ENCODE measurements around the gene PANK2. TPM values are rescaled to one million over a fixed set of nuclear protein-coding genes. Genes with fewer than 3 reads are reported as not detected.

PANK2 gene
- total and polyA plus RNA-seq, 10 of the 15 experiments (the other 5 are each of a cell fraction or from before 2014, with no cell fraction given): 13.2 to 43.4 (median 33.3) TPM

DNA sequence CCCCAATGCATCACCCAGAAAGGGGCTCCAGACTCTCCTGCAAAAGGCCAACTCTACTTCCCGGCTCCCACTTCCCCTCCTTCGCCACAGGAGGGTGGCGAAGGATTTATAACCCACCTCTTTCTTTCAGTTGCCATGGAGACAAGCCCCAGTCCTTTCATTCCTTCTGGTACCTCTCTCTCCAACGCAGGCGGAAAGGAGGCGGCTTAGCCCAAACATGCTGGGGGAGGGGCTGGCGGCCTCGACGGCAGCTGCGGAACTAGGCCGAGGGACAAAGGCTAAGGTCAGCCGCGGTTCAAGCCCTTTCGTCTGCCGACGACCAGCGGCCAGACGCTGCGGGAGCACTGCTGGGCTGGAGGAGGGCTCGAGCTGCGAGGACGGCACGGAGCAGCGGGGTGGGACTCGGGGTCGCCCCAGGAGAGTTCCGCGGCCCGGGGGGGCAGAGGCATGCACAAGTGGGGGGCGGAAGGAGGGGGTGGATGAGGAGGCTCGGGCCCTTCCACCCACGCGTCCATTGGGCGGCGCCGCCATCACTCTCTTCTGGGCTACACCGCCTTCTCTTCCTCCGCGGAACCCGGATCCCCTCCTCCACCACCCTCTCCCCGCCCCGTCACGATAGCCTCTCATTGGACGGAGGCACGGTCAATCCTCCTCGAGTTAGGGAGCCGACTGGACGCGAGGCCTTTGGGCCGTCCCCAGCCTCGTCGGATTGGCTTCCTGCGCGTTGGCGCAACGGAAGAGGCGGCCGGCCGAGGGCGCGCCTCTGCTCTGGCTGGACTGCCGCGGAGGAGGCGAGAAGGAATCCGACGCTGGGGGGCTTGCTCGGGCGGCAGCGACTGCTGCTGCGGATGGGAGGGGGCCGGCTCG lies at the start of gene PANK2 (continued):
- TF ChIP-seq RELA (IDR thresholded peaks at IDR 0.05; ENCODE audit: borderline replicate concordance, partially characterized antibody): no peak
- 0 out of 2 replicates have a peak, but pooled peaks have one; percentile 66 for TF ChIP-seq POLR2AphosphoS2 (IDR thresholded peaks at IDR 0.05; ENCODE audit: low read depth, low read length)
- TF ChIP-seq, protein P1, sequence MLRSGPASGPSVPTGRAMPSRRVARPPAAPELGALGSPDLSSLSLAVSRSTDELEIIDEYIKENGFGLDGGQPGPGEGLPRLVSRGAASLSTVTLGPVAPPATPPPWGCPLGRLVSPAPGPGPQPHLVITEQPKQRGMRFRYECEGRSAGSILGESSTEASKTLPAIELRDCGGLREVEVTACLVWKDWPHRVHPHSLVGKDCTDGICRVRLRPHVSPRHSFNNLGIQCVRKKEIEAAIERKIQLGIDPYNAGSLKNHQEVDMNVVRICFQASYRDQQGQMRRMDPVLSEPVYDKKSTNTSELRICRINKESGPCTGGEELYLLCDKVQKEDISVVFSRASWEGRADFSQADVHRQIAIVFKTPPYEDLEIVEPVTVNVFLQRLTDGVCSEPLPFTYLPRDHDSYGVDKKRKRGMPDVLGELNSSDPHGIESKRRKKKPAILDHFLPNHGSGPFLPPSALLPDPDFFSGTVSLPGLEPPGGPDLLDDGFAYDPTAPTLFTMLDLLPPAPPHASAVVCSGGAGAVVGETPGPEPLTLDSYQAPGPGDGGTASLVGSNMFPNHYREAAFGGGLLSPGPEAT (IDR thresholded peaks at IDR 0.05; ENCODE audit: low read depth): peak; percentile 22; the same call in 1 of the 2 replicates
- TF ChIP-seq ETV6 (conservative IDR thresholded peaks at IDR 0.05 in 1 of 2, IDR thresholded peaks at IDR 0.05 in 1 of 2; ENCODE audit: borderline replicate concordance in 1 of 2, low read depth in 1 of 2): no peak
- TF ChIP-seq GABPA (IDR thresholded peaks at IDR 0.05; ENCODE audit: low read depth): peak; percentile 87
- TF ChIP-seq, protein P2, sequence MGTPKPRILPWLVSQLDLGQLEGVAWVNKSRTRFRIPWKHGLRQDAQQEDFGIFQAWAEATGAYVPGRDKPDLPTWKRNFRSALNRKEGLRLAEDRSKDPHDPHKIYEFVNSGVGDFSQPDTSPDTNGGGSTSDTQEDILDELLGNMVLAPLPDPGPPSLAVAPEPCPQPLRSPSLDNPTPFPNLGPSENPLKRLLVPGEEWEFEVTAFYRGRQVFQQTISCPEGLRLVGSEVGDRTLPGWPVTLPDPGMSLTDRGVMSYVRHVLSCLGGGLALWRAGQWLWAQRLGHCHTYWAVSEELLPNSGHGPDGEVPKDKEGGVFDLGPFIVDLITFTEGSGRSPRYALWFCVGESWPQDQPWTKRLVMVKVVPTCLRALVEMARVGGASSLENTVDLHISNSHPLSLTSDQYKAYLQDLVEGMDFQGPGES (IDR thresholded peaks at IDR 0.05): peak; percentile 96
- peak; percentile 64 for TF ChIP-seq SMAD5 (IDR thresholded peaks at IDR 0.05; ENCODE audit: low read depth)
- TF ChIP-seq, protein P3, sequence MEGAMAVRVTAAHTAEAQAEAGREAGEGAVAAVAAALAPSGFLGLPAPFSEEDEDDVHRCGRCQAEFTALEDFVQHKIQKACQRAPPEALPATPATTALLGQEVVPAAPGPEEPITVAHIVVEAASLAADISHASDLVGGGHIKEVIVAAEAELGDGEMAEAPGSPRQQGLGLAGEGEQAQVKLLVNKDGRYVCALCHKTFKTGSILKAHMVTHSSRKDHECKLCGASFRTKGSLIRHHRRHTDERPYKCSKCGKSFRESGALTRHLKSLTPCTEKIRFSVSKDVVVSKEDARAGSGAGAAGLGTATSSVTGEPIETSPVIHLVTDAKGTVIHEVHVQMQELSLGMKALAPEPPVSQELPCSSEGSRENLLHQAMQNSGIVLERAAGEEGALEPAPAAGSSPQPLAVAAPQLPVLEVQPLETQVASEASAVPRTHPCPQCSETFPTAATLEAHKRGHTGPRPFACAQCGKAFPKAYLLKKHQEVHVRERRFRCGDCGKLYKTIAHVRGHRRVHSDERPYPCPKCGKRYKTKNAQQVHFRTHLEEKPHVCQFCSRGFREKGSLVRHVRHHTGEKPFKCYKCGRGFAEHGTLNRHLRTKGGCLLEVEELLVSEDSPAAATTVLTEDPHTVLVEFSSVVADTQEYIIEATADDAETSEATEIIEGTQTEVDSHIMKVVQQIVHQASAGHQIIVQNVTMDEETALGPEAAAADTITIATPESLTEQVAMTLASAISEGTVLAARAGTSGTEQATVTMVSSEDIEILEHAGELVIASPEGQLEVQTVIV (IDR thresholded peaks at IDR 0.05; ENCODE audit: borderline replicate concordance, partially characterized antibody): peak; percentile 61
- TF ChIP-seq, protein P4, sequence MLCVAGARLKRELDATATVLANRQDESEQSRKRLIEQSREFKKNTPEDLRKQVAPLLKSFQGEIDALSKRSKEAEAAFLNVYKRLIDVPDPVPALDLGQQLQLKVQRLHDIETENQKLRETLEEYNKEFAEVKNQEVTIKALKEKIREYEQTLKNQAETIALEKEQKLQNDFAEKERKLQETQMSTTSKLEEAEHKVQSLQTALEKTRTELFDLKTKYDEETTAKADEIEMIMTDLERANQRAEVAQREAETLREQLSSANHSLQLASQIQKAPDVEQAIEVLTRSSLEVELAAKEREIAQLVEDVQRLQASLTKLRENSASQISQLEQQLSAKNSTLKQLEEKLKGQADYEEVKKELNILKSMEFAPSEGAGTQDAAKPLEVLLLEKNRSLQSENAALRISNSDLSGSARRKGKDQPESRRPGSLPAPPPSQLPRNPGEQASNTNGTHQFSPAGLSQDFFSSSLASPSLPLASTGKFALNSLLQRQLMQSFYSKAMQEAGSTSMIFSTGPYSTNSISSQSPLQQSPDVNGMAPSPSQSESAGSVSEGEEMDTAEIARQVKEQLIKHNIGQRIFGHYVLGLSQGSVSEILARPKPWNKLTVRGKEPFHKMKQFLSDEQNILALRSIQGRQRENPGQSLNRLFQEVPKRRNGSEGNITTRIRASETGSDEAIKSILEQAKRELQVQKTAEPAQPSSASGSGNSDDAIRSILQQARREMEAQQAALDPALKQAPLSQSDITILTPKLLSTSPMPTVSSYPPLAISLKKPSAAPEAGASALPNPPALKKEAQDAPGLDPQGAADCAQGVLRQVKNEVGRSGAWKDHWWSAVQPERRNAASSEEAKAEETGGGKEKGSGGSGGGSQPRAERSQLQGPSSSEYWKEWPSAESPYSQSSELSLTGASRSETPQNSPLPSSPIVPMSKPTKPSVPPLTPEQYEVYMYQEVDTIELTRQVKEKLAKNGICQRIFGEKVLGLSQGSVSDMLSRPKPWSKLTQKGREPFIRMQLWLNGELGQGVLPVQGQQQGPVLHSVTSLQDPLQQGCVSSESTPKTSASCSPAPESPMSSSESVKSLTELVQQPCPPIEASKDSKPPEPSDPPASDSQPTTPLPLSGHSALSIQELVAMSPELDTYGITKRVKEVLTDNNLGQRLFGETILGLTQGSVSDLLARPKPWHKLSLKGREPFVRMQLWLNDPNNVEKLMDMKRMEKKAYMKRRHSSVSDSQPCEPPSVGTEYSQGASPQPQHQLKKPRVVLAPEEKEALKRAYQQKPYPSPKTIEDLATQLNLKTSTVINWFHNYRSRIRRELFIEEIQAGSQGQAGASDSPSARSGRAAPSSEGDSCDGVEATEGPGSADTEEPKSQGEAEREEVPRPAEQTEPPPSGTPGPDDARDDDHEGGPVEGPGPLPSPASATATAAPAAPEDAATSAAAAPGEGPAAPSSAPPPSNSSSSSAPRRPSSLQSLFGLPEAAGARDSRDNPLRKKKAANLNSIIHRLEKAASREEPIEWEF (IDR thresholded peaks at IDR 0.05; ENCODE audit: insufficient replicate concordance, low read depth, low read length): no peak
- peak; percentile 27; the same call in 1 of the 2 replicates for TF ChIP-seq BACH1 (IDR thresholded peaks at IDR 0.05; ENCODE audit: borderline replicate concordance)
- TF ChIP-seq NFIC (IDR thresholded peaks at IDR 0.05; ENCODE audit: low read depth, low read length): no peak
- TF ChIP-seq IKZF2 (IDR thresholded peaks at IDR 0.05): peak; percentile 29 to 30; a peak in 2 of 4 replicates
- TF ChIP-seq FOXK2 (IDR thresholded peaks at IDR 0.05): peak; percentile 32; the same call in 1 of the 2 replicates
- TF ChIP-seq FOXM1 (IDR thresholded peaks at IDR 0.05; ENCODE audit: low read depth, low read length): no peak; the same call in 1 of the 2 replicates
- 0 out of 2 replicates have a peak, but pooled peaks have one; percentile 9 for TF ChIP-seq NR2C1 (IDR thresholded peaks at IDR 0.05)
- TF ChIP-seq ZNF24 (IDR thresholded peaks at IDR 0.05): no peak
- peak; percentile 7; the same call in 2 of the 3 replicates for TF ChIP-seq POU2F2 (IDR thresholded peaks at IDR 0.05; ENCODE audit: borderline replicate concordance, low read depth, low read length)
- TF ChIP-seq TCF3 (IDR thresholded peaks at IDR 0.05; ENCODE audit: borderline replicate concordance, insufficient read depth, low read depth, low read length): no peak

All from GM12878 (cell line).